HEK293T (cell line): ENCODE data around the gene ARHGAP6.

Experiments used
- BHLHE40 ChIP-seq: fragments of 450-650 bp; IDR thresholded peaks from 2 replicates; pipeline ENCODE4 v1.6.1; 2016; ENCODE audit warnings: mild to moderate bottlenecking, moderate library complexity, borderline replicate concordance
- ELF4 ChIP-seq: fragments of 450-650 bp; IDR thresholded peaks from 2 replicates; pipeline ENCODE4 v1.6.1; 2017; ENCODE audit warnings: antibody characterized with exemption
- FOXA1 ChIP-seq: fragments of 450-650 bp; IDR thresholded peaks from 2 replicates; pipeline ENCODE4 v1.6.1; 2016; ENCODE audit warnings: mild to moderate bottlenecking
- FOXM1 ChIP-seq: fragments of 450-650 bp; IDR thresholded peaks from 2 replicates; pipeline ENCODE4 v1.6.1; 2017; ENCODE audit warnings: mild to moderate bottlenecking, borderline replicate concordance
- LEF1 ChIP-seq: fragments of 450-650 bp; IDR thresholded peaks from 2 replicates; pipeline ENCODE4 v1.6.1; 2017; ENCODE audit warnings: mild to moderate bottlenecking, borderline replicate concordance
- NFRKB ChIP-seq: fragments of 450-650 bp; IDR thresholded peaks from 2 replicates; pipeline ENCODE4 v1.6.1; 2016; ENCODE audit warnings: mild to moderate bottlenecking, moderate library complexity
- SUZ12 ChIP-seq: fragments of 450-650 bp; IDR thresholded peaks from 2 replicates; pipeline ENCODE4 v1.6.1; 2016; ENCODE audit warnings: mild to moderate bottlenecking
- TARDBP ChIP-seq: fragments of 450-650 bp; IDR thresholded peaks from 2 replicates; pipeline ENCODE4 v1.6.1; 2016
- ZNF384 ChIP-seq: fragments of 450-650 bp; IDR thresholded peaks from 2 replicates; pipeline ENCODE4 v1.6.1; 2016

DNA sequence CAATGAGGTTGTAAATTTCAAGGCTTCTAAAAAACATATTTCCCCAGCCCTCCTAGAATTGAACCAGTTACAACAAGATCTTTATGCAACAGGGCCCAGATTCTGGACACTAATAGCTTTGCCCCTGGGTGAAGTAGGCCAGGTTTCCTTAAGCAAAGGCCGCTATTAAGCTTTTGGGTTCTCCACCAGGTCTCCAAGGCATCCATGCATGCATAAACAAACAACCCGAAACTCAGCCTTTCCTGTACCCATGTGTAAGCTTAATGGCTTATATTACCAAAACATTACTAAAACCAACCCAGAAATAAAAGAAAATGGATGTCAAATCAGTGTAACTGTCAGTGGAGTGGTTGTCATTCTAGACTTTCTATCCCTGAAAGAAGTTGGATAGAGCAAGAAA is 137.1 kb downstream of the ARHGAP6 start:
- TF ChIP-seq SUZ12 (no peak), ELF4 (no peak), LEF1 (no peak), FOXM1 (no peak), NFRKB (no peak), TARDBP (no peak), ZNF384 (no peak), FOXA1 (no peak), BHLHE40 (no peak)
